ENCODE data around the gene PLCB1.
"Not testable (repeated sequence)": the region's sequence is repeated elsewhere in the genome, so short reads cannot be mapped to it uniquely, and the experiment has no call there.

Gene PLCB1

GRCh38 chr20:8097307-8097706 lies 34.8 kb upstream of the PLCB1 start:
- TF ChIP-seq CTCF (IDR thresholded peaks at IDR 0.05; ENCODE audit: low read length, missing control alignments), result no peak
- no peak for DNase-seq (ENCODE audit: low read depth)
- no peak overlapping the region for H3K4me3 ChIP-seq (replicated peaks; ENCODE audit: low read depth, low read length)

- no peak for DNase-seq (ENCODE audit: low read depth)
- TF ChIP-seq CTCF (IDR thresholded peaks at IDR 0.05; ENCODE audit: low read length, missing control alignments), result no peak
- no peak overlapping the region for H3K4me3 ChIP-seq (replicated peaks; ENCODE audit: low read depth, low read length)
Measured at GRCh38 chr20:8104252-8104651, 27.8 kb upstream of the PLCB1 start.

- H3K4me3 ChIP-seq (replicated peaks; ENCODE audit: low read depth, low read length); DNase-seq (ENCODE audit: low read depth): not testable (repeated sequence)
Measured at GRCh38 chr20:8114612-8115011, 17.5 kb upstream of the PLCB1 start.

GRCh38 chr20:8115436-8115835 lies 16.6 kb upstream of the PLCB1 start:
- no peak overlapping the region for H3K4me3 ChIP-seq (replicated peaks; ENCODE audit: low read depth, low read length)
- TF ChIP-seq CTCF (IDR thresholded peaks at IDR 0.05; ENCODE audit: low read length, missing control alignments), result no peak
- DNase-seq (ENCODE audit: low read depth), result no peak

- no peak for TF ChIP-seq CTCF (IDR thresholded peaks at IDR 0.05; ENCODE audit: low read length, missing control alignments)
- DNase-seq (ENCODE audit: low read depth), result peak; percentile 69
- no peak overlapping the region for H3K4me3 ChIP-seq (replicated peaks; ENCODE audit: low read depth, low read length)
Measured at GRCh38 chr20:8116067-8116811, 15.8 kb upstream of the PLCB1 start.

- DNase-seq (ENCODE audit: low read depth), result no peak
- no peak for TF ChIP-seq CTCF (IDR thresholded peaks at IDR 0.05; ENCODE audit: low read length, missing control alignments)
- no peak overlapping the region for H3K4me3 ChIP-seq (replicated peaks; ENCODE audit: low read depth, low read length)
Measured at GRCh38 chr20:8117636-8118035, 14.4 kb upstream of the PLCB1 start.

GRCh38 chr20:8118039-8118438 lies 14.0 kb upstream of the PLCB1 start:
- DNase-seq (ENCODE audit: low read depth), result peak; percentile 47
- TF ChIP-seq CTCF (IDR thresholded peaks at IDR 0.05; ENCODE audit: low read length, missing control alignments), result no peak

More at GRCh38 chr20:8118039-8118438, 14.0 kb upstream of the PLCB1 start:
- no peak overlapping the region for H3K4me3 ChIP-seq (replicated peaks; ENCODE audit: low read depth, low read length)

Data from fibroblast of pulmonary artery (primary cell).